HK-2 (cell line): Measurements from ENCODE around the gene LYPD5.

Experiments
- DNase-seq: peaks from one replicate; pipeline ENCODE4 v3.0.0-alpha.2; 2018; ENCODE audit not compliant: unreplicated experiment

Gene LYPD5

DNA sequence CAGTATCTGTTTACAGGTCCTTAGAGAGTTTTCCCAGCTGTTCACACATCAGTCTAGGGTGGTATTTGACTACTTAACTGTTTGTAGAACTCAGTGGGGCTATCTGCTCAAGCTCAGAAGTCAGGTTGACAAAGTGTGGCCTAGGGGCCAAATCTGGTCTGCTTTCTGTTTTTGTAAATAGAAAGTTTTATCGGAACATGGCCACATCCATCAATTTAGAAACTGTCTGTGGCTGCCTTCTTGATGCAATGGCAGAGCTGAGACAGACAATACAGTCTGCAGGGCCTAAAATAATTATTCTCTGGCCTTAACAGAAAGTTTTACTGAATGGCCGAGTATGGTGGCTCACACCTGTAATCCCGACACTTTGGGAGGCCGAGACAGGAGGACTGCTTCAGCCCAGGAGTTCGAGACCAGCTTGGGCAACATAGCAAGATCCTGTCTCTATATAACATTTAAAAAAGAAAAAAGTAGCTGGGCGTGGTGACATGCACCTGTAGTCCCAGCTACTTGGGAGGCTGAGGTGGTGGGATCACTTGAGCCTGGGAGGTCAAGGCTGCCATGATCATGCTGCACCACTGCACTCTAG, 49.9 kb downstream of the LYPD5 start:
- no peak for DNase-seq

DNA sequence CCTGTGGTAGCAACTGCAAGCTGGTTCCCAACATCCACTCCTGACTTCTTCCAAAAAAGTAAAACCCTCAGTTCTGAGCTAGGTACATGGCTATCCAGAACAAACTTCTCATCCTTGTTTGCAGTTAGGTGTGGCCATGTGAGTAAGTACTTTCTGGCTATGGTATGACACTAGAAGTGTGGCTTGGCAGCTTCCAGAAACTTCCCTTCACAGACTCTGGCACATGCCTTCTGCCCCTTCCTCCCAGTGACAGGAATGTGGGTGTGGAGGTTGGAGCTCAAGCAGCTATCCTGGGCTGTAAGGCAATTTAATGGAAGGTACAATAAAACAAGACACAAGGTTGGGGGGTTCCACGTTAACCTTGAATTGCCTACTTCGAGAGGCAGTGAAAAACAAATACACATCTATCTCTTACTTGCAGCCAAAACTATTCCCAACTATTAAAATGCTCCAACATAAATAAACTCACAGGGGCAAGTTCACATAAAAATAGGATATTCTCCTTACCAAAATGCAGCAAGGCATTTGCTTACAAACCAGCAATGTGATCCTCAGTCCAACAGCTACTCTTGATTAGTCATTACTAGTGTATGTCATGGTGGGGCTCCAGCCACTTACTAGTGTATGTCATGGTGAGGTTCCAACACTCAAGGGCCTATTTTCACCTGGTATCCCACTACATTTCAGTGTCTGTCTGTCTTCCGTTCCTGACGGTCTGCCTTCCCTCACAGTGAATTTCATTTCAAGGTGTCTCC, 50.6 kb downstream of the LYPD5 start:
- DNase-seq: no peak

DNA sequence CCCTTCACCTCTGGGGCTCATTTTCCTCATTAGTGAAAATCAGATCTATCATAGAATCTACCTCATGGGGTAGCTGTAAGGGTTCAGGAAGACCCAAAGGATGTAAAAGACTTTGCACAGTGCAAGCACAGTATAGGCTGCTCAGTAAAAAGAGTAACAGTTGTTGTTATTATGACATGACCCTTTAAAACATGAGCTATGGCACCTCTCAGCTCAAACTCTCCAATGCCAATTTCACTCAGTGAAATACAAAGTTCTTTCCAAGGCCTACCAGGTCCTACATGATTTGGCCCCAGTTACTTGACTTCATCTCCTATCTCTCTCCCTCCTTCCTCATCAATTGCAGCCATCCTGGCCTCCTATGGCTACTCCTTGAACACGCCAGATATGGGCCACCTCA, 52.3 kb downstream of the LYPD5 start:
- no peak for DNase-seq

GRCh38 chr19:43749152-43749551, 53.1 kb downstream of the LYPD5 start:
- DNase-seq: no peak

- DNase-seq: no peak
These were observed 53.6 kb downstream of the LYPD5 start for GRCh38 chr19:43748685-43749084.

DNA sequence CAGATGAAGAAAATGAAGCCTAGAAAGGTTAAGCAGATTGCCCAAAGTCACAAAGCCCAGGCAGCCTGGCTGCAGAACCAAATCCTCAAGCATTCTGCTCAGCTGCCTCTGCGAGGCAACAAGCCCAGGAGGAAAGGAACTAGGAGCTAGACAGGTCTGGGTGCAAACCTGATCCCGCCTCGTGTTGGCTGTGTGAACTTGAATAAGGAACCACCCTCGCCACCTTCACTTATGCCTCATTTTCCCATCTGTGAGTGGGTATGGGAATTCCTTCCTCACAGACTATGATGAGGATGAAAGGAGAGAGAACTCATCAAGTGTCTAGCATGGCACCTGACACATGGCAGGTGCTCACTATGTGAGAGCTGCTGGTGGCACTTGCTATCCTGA, 54.0 kb downstream of the LYPD5 start:
- DNase-seq: no peak

DNA sequence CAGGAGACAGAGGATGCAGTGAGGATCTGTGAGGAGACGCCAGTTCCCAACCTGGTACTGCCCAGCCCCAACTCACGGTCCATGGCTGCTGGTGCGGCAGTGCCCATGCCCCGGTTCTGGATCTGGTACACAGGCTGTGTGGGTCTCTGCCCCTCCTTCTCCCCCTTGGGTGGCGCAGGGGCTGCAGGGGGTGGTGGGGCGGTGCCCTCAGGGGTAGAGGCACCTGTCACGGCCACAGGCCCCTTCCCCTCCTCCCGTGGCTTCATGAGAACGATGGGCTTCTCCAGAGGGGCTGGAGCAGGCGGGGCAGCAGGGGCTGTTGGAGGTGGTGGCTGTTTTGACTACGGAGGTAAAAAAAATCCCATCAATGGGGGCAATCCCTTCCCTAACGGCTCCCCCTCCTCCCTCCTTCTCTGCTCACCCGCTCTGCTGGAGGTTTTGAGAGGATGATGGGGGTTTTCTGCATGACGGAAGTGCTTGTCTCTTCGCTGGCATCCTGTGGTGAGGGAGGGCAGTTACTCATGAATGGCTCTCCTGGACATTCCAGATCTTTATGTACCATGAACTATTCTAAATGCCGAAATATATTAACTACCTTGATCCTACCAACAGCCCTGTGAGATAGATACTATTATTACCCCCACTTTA, 54.6 kb downstream of the LYPD5 start:
- DNase-seq: peak; percentile 51
